Neural progenitor cell (in vitro differentiated cells): ENCODE results near the gene PKHD1. TPM values are rescaled to one million over a fixed set of nuclear protein-coding genes. Genes with fewer than 3 reads are reported as not detected.

Source experiments
- DNase-seq: peaks from one replicate; pipeline ENCODE4 v3.0.0-alpha.2; 2016; ENCODE audit warnings: low spot score
- H2AFZ ChIP-seq: fragments of 200-600 bp; sonication (generic); replicated peaks from 2 replicates; pipeline ENCODE4 v1.6.1; 2016; ENCODE audit warnings: antibody characterized with exemption
- H3F3A ChIP-seq: fragments of 200-600 bp; sonication (generic); 2 replicates; pipeline ENCODE4 v1.6.1; 2016; ENCODE audit warnings: antibody characterized with exemption, low read depth
- H3K27ac ChIP-seq: fragments of 200-600 bp; sonication (generic); 2 replicates; pipeline ENCODE4 v1.5.1; 2016; ENCODE audit warnings: mild to moderate bottlenecking
- H3K27me3 ChIP-seq: fragments of 200-600 bp; sonication (generic); 2 replicates; pipeline ENCODE4 v1.6.1; 2016; ENCODE audit warnings: mild to moderate bottlenecking, moderate library complexity
- H3K36me3 ChIP-seq: fragments of 200-600 bp; sonication (generic); 2 replicates; pipeline ENCODE4 v1.5.1; 2016
- H3K4me1 ChIP-seq: fragments of 200-600 bp; sonication (generic); 2 replicates; pipeline ENCODE4 v1.6.1; 2016; ENCODE audit warnings: mixed run types
- H3K4me2 ChIP-seq: fragments of 200-600 bp; sonication (generic); 2 replicates; pipeline ENCODE4 v1.6.1; 2016
- H3K4me3 ChIP-seq: fragments of 200-600 bp; sonication (generic); 2 replicates; pipeline ENCODE4 v1.5.1; 2016
- H3K79me2 ChIP-seq: fragments of 200-600 bp; sonication (generic); 2 replicates; pipeline ENCODE4 v1.6.1; 2016; ENCODE audit warnings: low read depth
- H3K9ac ChIP-seq: fragments of 200-600 bp; sonication (generic); 2 replicates; pipeline ENCODE4 v1.6.1; 2016
- H3K9me3 ChIP-seq: fragments of 200-600 bp; sonication (generic); 2 replicates; pipeline ENCODE4 v1.5.1; 2016; ENCODE audit warnings: low read depth
- H4K20me1 ChIP-seq: fragments of 200-600 bp; sonication (generic); 2 replicates; pipeline ENCODE4 v1.6.1; 2016; ENCODE audit warnings: low read depth
- H3K27ac Mint-ChIP-seq: 3 replicates; pipeline ENCODE4 v1.8.0; 2021; ENCODE audit warnings: mixed read lengths
- H3K27me3 Mint-ChIP-seq: 2 replicates; pipeline ENCODE4 v1.8.0; 2022; ENCODE audit warnings: low read depth, mild to moderate bottlenecking, inconsistent platforms, moderate library complexity, mixed read lengths; ENCODE audit not compliant: insufficient read depth
- H3K36me3 Mint-ChIP-seq: 3 replicates; pipeline ENCODE4 v1.8.0; 2021; ENCODE audit warnings: mixed read lengths
- H3K4me1 Mint-ChIP-seq: 3 replicates; pipeline ENCODE4 v1.8.0; 2021; ENCODE audit warnings: mixed read lengths
- H3K4me3 Mint-ChIP-seq: 3 replicates; pipeline ENCODE4 v1.8.0; 2021; ENCODE audit warnings: mild to moderate bottlenecking, moderate library complexity, mixed read lengths
- H3K9me3 Mint-ChIP-seq: 3 replicates; pipeline ENCODE4 v1.8.0; 2020; ENCODE audit warnings: mixed read lengths
- CTCF ChIP-seq: fragments of 200-600 bp; sonication (generic); IDR thresholded peaks from 2 replicates; pipeline ENCODE4 v1.5.1; 2017; ENCODE audit warnings: antibody characterized with exemption, mild to moderate bottlenecking
- EZH2 ChIP-seq: fragments of 200-600 bp; sonication (generic); IDR thresholded peaks from 2 replicates; pipeline ENCODE4 v1.6.1; 2017; ENCODE audit warnings: antibody characterized with exemption, mild to moderate bottlenecking, moderate library complexity
- EZH2phosphoT487 ChIP-seq: fragments of 200-600 bp; sonication (generic); IDR thresholded peaks from 2 replicates; pipeline ENCODE4 v1.6.1; 2017; ENCODE audit warnings: antibody characterized with exemption
- total RNA-seq: library from RNA; depleted of rRNA; stranded (reverse); fragments of >200 nt; gene quantifications from 2 replicates; pipeline ENCODE4 v1.2.3, GENCODE V29; 2015; ENCODE audit warnings: low replicate concordance

Gene PKHD1
- total RNA-seq, 1 donor from 2014 or later, result 0.04 TPM

DNA sequence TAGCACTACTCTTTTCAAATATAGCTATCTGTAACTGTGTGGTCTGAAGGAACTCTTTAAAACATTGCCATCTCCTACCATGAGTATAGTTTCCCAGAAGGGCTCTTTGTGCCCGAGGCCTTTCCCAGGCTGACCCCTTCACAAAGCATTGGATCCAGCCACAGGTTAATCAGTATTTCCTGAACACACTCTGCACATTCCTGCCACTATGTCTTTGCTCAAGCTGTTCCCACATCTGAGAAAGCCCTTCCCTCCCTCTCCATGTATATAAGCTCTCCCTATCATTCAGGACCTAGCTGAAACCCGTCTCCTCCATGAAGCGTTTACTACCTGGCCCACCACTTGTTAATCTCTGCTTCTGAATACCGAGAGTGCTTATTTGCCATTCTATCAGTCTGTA, 47.8 kb upstream of the PKHD1 start:
- no peak overlapping the region for H3K9ac ChIP-seq
- no peaks in the 10 kb centered on the region for H3F3A ChIP-seq
- H3K27ac ChIP-seq, result no peak overlapping the region
- Mint-ChIP-seq H3K4me3 (no peak overlapping the region), H3K9me3 (no peaks in the 10 kb centered on the region), H3K4me1 (peaks cover 7% of the 10 kb centered on the region), H3K27me3 (peaks cover 3% of the 10 kb centered on the region), H3K27ac (no peak overlapping the region), H3K36me3 (no peaks in the 10 kb centered on the region)
- H3K27me3 ChIP-seq, result no peaks in the 10 kb centered on the region
- H3K4me2 ChIP-seq, result no peak overlapping the region
- H3K4me3 ChIP-seq, result no peak overlapping the region
- no peak for DNase-seq
- no peaks in the 10 kb centered on the region for H3K36me3 ChIP-seq
- no peaks in the 10 kb centered on the region for H3K9me3 ChIP-seq
- peaks cover 8% of the 10 kb centered on the region for H3K4me1 ChIP-seq
- no peaks in the 10 kb centered on the region for H3K79me2 ChIP-seq
- TF ChIP-seq CTCF, result no peak
- TF ChIP-seq EZH2phosphoT487, result no peak
- TF ChIP-seq EZH2, result no peak
- no peaks in the 10 kb centered on the region for H4K20me1 ChIP-seq
- no peak overlapping the region for H2AFZ ChIP-seq

- Mint-ChIP-seq H3K27me3 (peaks cover 3% of the 10 kb centered on the region), H3K27ac (no peak overlapping the region), H3K9me3 (no peaks in the 10 kb centered on the region), H3K36me3 (no peaks in the 10 kb centered on the region), H3K4me1 (peaks cover 7% of the 10 kb centered on the region), H3K4me3 (no peak overlapping the region)
- Histone ChIP-seq H3K9me3 (no peaks in the 10 kb centered on the region), H4K20me1 (no peaks in the 10 kb centered on the region), H3F3A (no peaks in the 10 kb centered on the region), H3K27me3 (no peaks in the 10 kb centered on the region), H3K27ac (no peak overlapping the region), H3K4me1 (peaks cover 8% of the 10 kb centered on the region), H3K79me2 (no peaks in the 10 kb centered on the region), H3K4me3 (no peak overlapping the region), H3K9ac (no peak overlapping the region), H3K36me3 (no peaks in the 10 kb centered on the region), H3K4me2 (no peak overlapping the region), H2AFZ (no peak overlapping the region)
- DNase-seq, result no peak
- TF ChIP-seq EZH2 (no peak), EZH2phosphoT487 (no peak), CTCF (no peak)
These were observed 46.6 kb upstream of the PKHD1 start for GRCh38 chr6:52134011-52134410.

- Histone ChIP-seq H3K9ac (no peak overlapping the region), H2AFZ (no peak overlapping the region), H3F3A (no peaks in the 10 kb centered on the region), H3K79me2 (no peaks in the 10 kb centered on the region), H3K9me3 (no peaks in the 10 kb centered on the region), H3K36me3 (no peaks in the 10 kb centered on the region), H4K20me1 (no peaks in the 10 kb centered on the region), H3K4me3 (no peak overlapping the region), H3K4me1 (peaks cover 8% of the 10 kb centered on the region), H3K4me2 (no peak overlapping the region), H3K27ac (no peak overlapping the region), H3K27me3 (no peaks in the 10 kb centered on the region)
- H3K27me3 Mint-ChIP-seq, result peaks cover 3% of the 10 kb centered on the region
- no peaks in the 10 kb centered on the region for H3K36me3 Mint-ChIP-seq
- TF ChIP-seq EZH2 (no peak), CTCF (no peak), EZH2phosphoT487 (no peak)
- H3K9me3 Mint-ChIP-seq, result no peaks in the 10 kb centered on the region
- DNase-seq, result no peak
- no peak overlapping the region for H3K27ac Mint-ChIP-seq
- H3K4me1 Mint-ChIP-seq, result peaks cover 7% of the 10 kb centered on the region
- H3K4me3 Mint-ChIP-seq, result no peak overlapping the region
These were observed 45.9 kb upstream of the PKHD1 start for GRCh38 chr6:52133324-52133723.

DNA sequence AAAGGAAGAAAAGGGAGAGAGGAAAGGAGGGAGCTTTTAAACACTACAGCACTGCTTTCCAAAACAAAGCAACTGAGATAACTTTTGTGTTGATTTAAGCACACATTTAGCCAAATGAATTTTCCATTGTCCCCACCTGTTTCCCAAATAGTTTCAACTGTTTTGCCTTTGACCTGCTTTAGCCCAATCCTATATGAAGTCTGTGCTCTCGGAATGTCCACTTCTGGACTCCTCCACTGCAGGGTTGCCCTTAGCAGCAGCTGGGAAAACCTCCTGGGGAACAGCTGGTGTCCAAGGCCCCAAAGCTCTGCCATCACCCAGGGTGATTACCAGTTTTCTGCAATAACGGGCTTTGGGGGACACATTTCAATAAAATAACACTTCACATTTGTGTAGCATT, 44.9 kb upstream of the PKHD1 start:
- no peak overlapping the region for H3K9ac ChIP-seq
- no peaks in the 10 kb centered on the region for H3F3A ChIP-seq
- no peak overlapping the region for H2AFZ ChIP-seq
- H3K36me3 ChIP-seq, result no peaks in the 10 kb centered on the region
- H3K4me3 ChIP-seq, result no peak overlapping the region
- H3K9me3 Mint-ChIP-seq, result no peaks in the 10 kb centered on the region
- H3K4me1 ChIP-seq, result peaks cover 8% of the 10 kb centered on the region
- no peak overlapping the region for H3K27ac Mint-ChIP-seq
- H3K27me3 Mint-ChIP-seq, result peaks cover 3% of the 10 kb centered on the region
- no peaks in the 10 kb centered on the region for H4K20me1 ChIP-seq
- peaks cover 7% of the 10 kb centered on the region for H3K4me1 Mint-ChIP-seq
- H3K4me3 Mint-ChIP-seq, result no peak overlapping the region
- H3K27me3 ChIP-seq, result no peaks in the 10 kb centered on the region
- no peak for DNase-seq
- no peaks in the 10 kb centered on the region for H3K36me3 Mint-ChIP-seq
- H3K4me2 ChIP-seq, result no peak overlapping the region
- H3K9me3 ChIP-seq, result no peaks in the 10 kb centered on the region
- TF ChIP-seq EZH2phosphoT487, result no peak
- no peak for TF ChIP-seq EZH2
- TF ChIP-seq CTCF, result no peak
- H3K27ac ChIP-seq, result no peak overlapping the region
- no peaks in the 10 kb centered on the region for H3K79me2 ChIP-seq
